ENCODE results near the gene HILPDA. TPM values are rescaled to one million over a fixed set of nuclear protein-coding genes. Genes with fewer than 3 reads are reported as not detected.
A peak's percentile ranks its signal among the peaks of the same experiment; 100 is the strongest.

HILPDA gene
- total and polyA plus RNA-seq, 12 donors = 3.0 to 16.0 (median 7.0) TPM

GRCh38 chr7:128409596-128410450, 45.9 kb upstream of the HILPDA start, which contains the start of gene IMPDH1:
TSS of gene IMPDH1 (minus strand) at chr7:128409982. CDS start at chr7:128409901, 81 bp downstream.
- Histone ChIP-seq H3K4me1 (replicated peaks in 1 of 2) (peaks cover 6 to 28% of the 10 kb centered on the region in 2 donors), H3K36me3 (replicated peaks in 1 of 2) (no peaks in the 10 kb centered on the region), H3K9me3 (replicated peaks in 1 of 3) (no peaks in the 10 kb centered on the region), H3K4me3 (peak within 1 kb of the TSS in 3 of 4 donors; percentile 35 to 83 (median 59)), H3K27ac (peak within 1 kb of the TSS; percentile 39 to 91 (median 76)), H3K27me3 (no peaks in the 10 kb centered on the region)
- TF ChIP-seq CTCF (IDR thresholded peaks at IDR 0.05) (peak in 1 of 6 experiments; percentile 3), POLR2A (IDR thresholded peaks at IDR 0.05) (peak in 1 of 2 donors; percentile 31)
- intact Hi-C loops (cut with DNase I) = loop anchor here in 1 of 2 donors (10.0 kb wide), 1 partner anchor 55 kb away; no protein-coding TSS in a partner anchor
- peak; percentile 80 to 92 (median 88) for DNase-seq
- WGBS, 4 donors = 0 to 1% (median 1%) methylated on average over 14 to 87 of the region's 87 CpGs

- WGBS, 4 donors = 2 to 4% (median 3%) methylated on average over 6 of the region's 6 CpGs
- no peaks in the 10 kb centered on the region for H3K36me3 ChIP-seq (replicated peaks in 1 of 2)
- DNase-seq = no peak
- H3K9me3 ChIP-seq (replicated peaks in 1 of 3) = no peaks in the 10 kb centered on the region
- intact Hi-C loops (cut with DNase I) = no loop called here
- peaks cover 3 to 23% of the 10 kb centered on the region in 2 donors for H3K4me1 ChIP-seq (replicated peaks in 1 of 2)
- H3K27ac ChIP-seq = peak overlapping the region in 4 of 5 donors; percentile 47 to 91 (median 81)
- no peak for TF ChIP-seq CTCF (IDR thresholded peaks at IDR 0.05)
- TF ChIP-seq POLR2A (IDR thresholded peaks at IDR 0.05) = no peak
- H3K4me3 ChIP-seq = peak overlapping the region in 3 of 4 donors; percentile 35 to 83 (median 59)
- H3K27me3 ChIP-seq = no peaks in the 10 kb centered on the region
Observed at GRCh38 chr7:128410451-128410753, 45.3 kb upstream of the HILPDA start.

- peaks cover 0 to 5% of the 10 kb centered on the region in 2 donors for H3K4me1 ChIP-seq (replicated peaks in 1 of 2)
- 75 to 82% (median 80%) methylated on average over 4 of the region's 4 CpGs for WGBS, 4 donors
- no peaks in the 10 kb centered on the region for H3K27me3 ChIP-seq
- no peak for DNase-seq
- H3K36me3 ChIP-seq (replicated peaks in 1 of 2) = no peaks in the 10 kb centered on the region
- intact Hi-C loops (cut with DNase I) = no loop called here
- H3K27ac ChIP-seq = no peak overlapping the region
- no peaks in the 10 kb centered on the region for H3K9me3 ChIP-seq (replicated peaks in 1 of 3)
- TF ChIP-seq CTCF (IDR thresholded peaks at IDR 0.05) (no peak), POLR2A (IDR thresholded peaks at IDR 0.05) (no peak)
- no peak overlapping the region for H3K4me3 ChIP-seq
Observed at GRCh38 chr7:128415217-128415785, 40.4 kb upstream of the HILPDA start.

- H3K36me3 ChIP-seq (replicated peaks in 1 of 2) = no peaks in the 10 kb centered on the region
- H3K9me3 ChIP-seq (replicated peaks in 1 of 3) = no peaks in the 10 kb centered on the region
- no peak for DNase-seq
- no peak overlapping the region for H3K27ac ChIP-seq
- intact Hi-C loops (cut with DNase I) = no loop called here
- no peak overlapping the region for H3K4me3 ChIP-seq
- 81 to 95% (median 89%) methylated on average over 3 of the region's 3 CpGs for WGBS, 4 donors
- H3K4me1 ChIP-seq (replicated peaks in 1 of 2) = no peaks in the 10 kb centered on the region
- H3K27me3 ChIP-seq = no peaks in the 10 kb centered on the region
- TF ChIP-seq CTCF (IDR thresholded peaks at IDR 0.05) (no peak), POLR2A (IDR thresholded peaks at IDR 0.05) (no peak)
Observed at GRCh38 chr7:128417071-128417470, 38.6 kb upstream of the HILPDA start.
